GM12864 (cell line): ENCODE data around the gene VSIG4.
"Not testable (repeated sequence)": the region's sequence is repeated elsewhere in the genome, so short reads cannot be mapped to it uniquely, and the experiment has no call there.

Experiments used
- DNase-seq: peaks from one replicate; pipeline ENCODE4 v3.0.0-alpha.2; 2011; ENCODE audit warnings: low read depth
- H3K4me3 ChIP-seq: 2 replicates; pipeline ENCODE4 v1.5.1; 2011; ENCODE audit warnings: mild to moderate bottlenecking, low read depth, low read length, control low read depth
- CTCF ChIP-seq: IDR thresholded peaks from 2 replicates; pipeline ENCODE4 v1.5.1; 2011; ENCODE audit warnings: low read depth, mild to moderate bottlenecking, moderate library complexity, low read length, control low read depth, inconsistent platforms; ENCODE audit errors: missing control alignments

The VSIG4 gene, protein sequence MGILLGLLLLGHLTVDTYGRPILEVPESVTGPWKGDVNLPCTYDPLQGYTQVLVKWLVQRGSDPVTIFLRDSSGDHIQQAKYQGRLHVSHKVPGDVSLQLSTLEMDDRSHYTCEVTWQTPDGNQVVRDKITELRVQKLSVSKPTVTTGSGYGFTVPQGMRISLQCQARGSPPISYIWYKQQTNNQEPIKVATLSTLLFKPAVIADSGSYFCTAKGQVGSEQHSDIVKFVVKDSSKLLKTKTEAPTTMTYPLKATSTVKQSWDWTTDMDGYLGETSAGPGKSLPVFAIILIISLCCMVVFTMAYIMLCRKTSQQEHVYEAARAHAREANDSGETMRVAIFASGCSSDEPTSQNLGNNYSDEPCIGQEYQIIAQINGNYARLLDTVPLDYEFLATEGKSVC

GRCh38 chrX:66039944-66040343 is at the start of gene VSIG4:
TSS of gene VSIG4 (minus strand) at chrX:66040080. CDS start at chrX:66039998, 82 bp downstream.
- DNase-seq, result no peak
- no peak for TF ChIP-seq CTCF
- no peak within 1 kb of the TSS for H3K4me3 ChIP-seq

DNA sequence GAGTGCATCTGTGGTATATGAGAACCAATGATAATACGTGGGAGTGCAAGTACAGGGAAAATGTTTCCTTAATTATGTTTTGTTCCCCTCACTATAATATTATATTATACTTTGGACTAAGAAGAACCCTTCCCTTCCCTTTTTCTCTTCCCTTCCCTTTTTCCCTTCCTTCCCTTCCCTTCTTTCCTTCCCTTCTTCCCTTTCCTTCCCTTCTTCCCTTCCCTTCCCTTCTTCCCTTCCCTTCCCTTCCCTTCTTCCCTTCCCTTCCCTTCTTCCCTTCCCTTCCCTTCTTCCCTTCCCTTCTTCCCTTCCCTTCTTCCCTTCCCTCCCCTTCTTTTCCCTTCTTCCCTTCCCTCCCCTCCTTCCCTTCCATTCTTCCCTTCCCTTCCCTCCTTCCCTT is 36.9 kb upstream of the VSIG4 start:
- TF ChIP-seq CTCF, result no peak
- no peak overlapping the region for H3K4me3 ChIP-seq
- no peak for DNase-seq

DNA sequence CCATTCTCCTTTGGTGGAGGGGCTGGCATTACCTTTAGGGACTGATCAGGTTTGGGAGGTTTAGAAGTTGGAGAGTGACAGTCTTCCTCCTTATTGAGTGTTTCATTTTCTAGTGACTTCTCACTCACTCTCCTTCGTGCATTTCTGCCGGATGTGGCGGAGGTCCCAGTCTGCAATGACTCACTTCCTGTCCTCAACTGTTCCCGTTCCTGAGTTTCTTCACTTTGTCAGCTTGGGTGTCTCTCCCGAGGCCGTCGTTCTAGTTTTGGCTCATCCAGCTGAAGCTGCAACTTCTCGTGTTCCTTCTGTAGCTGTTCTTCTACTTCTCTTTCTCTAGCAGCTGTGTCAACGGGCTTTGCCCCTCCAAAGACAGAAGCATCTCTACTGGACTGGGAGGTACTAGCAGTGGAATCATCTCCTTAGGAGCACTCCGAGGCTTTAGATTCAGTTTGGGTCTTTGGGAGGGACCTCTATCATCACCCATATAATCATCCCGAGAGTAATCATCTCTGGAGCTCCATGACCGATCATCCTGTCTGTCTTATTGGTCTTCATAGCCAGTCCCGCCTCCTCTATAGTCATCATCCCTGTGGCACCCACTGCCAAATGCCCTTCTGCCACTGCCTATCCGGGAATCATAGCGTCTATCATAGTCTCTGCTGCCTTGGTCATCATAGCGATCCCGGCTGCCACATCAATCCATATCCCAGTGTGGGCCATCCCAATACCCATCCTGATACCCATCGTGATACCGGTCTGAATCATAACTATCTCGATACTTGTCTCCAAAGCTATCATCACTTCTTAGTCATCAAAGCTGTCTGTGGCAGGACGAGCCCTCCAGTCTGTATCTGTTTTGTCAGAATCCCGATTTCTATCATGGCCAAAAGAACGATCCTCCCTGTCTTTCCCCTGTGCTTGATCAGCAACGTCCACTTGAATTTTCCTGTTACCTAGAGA is 35.3 kb upstream of the VSIG4 start:
- no peak for TF ChIP-seq CTCF
- peak; percentile 25 for DNase-seq
- H3K4me3 ChIP-seq, result peak overlapping the region; percentile 28

GRCh38 chrX:66071126-66071525 is 31.2 kb upstream of the VSIG4 start:
- TF ChIP-seq CTCF, result no peak
- no peak overlapping the region for H3K4me3 ChIP-seq
- no peak for DNase-seq

DNA sequence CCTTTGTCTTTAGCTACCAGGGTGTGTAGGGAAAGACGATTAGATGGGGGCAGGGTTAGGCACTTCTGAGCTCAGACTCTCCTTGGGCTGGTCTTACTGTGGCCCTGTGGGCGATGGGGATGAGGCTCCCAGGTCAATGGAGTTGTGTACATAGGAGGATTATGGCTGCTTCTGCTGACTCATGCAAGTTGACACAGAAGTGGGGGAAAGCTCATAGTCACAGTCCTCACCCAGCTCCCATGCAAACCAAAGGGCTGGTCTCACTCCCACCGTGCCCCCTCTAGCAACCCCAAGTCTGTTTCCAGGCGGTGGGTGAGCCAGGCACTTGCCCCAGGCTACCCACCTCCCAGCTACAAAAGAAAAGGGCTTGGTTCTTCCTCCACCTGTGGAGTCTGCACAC is 24.4 kb upstream of the VSIG4 start:
- TF ChIP-seq CTCF, result no peak
- DNase-seq, result no peak
- no peak overlapping the region for H3K4me3 ChIP-seq

GRCh38 chrX:66057019-66057418 is 17.1 kb upstream of the VSIG4 start:
- not testable (repeated sequence) for H3K4me3 ChIP-seq, DNase-seq

GRCh38 chrX:66054978-66055377 is 15.1 kb upstream of the VSIG4 start:
- no peak for DNase-seq
- no peak overlapping the region for H3K4me3 ChIP-seq
- TF ChIP-seq CTCF, result no peak
